ENCODE data around the gene SLC4A5.

GRCh38 chr2:74314107-74314506 lies 29.1 kb downstream of the SLC4A5 start:
- TF ChIP-seq SIN3A (IDR thresholded peaks at IDR 0.05; ENCODE audit: borderline replicate concordance, insufficient read depth, low read length) (no peak), REST (IDR thresholded peaks at IDR 0.05; ENCODE audit: insufficient read depth in 1 of 2, low read depth in 2 of 2, low read length in 2 of 2) (no peak), TAF1 (IDR thresholded peaks at IDR 0.05; ENCODE audit: borderline replicate concordance, insufficient read depth, low read length) (no peak), POLR2AphosphoS5 (IDR thresholded peaks at IDR 0.05; ENCODE audit: low read depth, low read length) (no peak)
